Measurements from ENCODE around the gene PGA5.
"Not testable (repeated sequence)": the region's sequence is repeated elsewhere in the genome, so short reads cannot be mapped to it uniquely, and the experiment has no call there.

Gene PGA5

DNA sequence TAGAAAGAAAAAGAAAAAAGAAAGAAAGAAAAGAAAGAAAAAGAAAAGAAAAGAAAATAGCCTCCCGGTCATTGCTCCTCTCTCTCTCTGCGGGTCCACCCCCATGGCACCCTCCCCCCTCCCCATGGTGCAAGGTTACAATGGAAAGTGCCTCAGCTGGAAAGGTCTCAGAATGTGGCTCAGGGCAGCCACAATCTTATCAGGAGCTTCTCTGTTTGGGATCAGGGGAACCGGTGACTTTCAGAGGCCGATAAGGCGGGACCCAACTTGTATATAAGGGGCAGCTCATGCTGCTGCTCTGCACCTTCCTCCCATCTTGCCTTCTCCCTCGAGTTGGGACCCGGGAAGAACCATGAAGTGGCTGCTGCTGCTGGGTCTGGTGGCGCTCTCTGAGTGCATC lies at the start of gene PGA5:
PGA5 (plus strand) TSS at position 301 of the 400 bp plus-strand sequence; CDS start at position 353, 52 bp downstream.
- not testable (repeated sequence) for H3K4me1 ChIP-seq (ENCODE audit: control insufficient read depth, insufficient read depth, low read length); H3K9ac ChIP-seq (ENCODE audit: low read depth, low read length); H3K9me3 ChIP-seq (ENCODE audit: control insufficient read depth, insufficient read depth, low read length); H3K27me3 ChIP-seq (ENCODE audit: control insufficient read depth, insufficient read depth, low read length); H3K36me3 ChIP-seq (ENCODE audit: control insufficient read depth, insufficient read depth, low read length); H3K4me3 ChIP-seq (ENCODE audit: low read depth, low read length)

DNA sequence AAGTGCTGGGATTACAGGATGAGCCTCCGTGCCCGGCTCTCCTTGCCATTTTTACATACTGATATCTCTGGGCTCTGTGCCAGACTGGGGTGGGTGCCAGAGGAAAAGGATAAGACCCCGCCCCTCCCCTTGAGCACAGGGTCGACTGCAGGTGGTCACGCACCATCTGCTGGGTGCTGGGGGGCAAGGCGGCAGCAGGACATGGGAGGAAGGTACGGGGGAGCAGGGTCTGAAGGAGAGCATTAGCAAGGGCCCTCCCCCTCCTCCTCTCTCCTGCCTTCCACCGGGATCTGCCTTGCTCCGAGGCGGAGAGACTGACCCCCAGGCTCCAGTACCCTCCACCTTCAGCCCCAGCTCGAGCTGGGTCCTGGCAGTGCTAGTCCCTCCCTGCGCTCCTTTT lies 47.4 kb upstream of the PGA5 start:
- no peaks in the 10 kb centered on the region for H3K4me1 ChIP-seq (ENCODE audit: control insufficient read depth, insufficient read depth, low read length)
- no peaks in the 10 kb centered on the region for H3K9me3 ChIP-seq (ENCODE audit: control insufficient read depth, insufficient read depth, low read length)
- no peaks in the 10 kb centered on the region for H3K36me3 ChIP-seq (ENCODE audit: control insufficient read depth, insufficient read depth, low read length)
- no peaks in the 10 kb centered on the region for H3K27me3 ChIP-seq (ENCODE audit: control insufficient read depth, insufficient read depth, low read length)
- no peak overlapping the region for H3K9ac ChIP-seq (ENCODE audit: low read depth, low read length)
- H3K4me3 ChIP-seq (ENCODE audit: low read depth, low read length), result no peak overlapping the region

DNA sequence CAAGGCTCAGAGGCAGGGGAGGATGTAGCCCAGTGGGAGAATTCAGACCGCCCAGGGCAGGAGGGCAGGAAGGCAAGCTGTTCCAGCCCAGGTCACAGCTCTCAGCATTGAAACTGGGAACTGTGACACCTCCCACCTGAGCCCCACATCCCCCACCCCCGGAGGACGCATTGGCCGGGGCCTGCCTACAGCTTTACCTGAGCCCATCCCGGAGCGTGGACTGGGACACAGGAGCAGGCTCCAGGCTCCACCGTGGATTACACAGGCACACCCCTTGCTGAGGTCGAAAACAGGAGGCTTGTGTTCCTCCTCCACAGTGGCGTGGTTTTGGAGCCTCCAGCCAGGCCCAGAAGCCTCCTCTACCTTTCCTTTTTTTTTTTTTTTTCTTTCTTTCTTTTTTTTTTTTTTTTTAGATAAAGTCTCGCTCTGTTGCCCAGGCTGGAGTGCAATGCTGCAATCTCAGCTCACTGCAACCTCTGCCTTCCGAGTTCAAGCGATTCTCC lies 46.8 kb upstream of the PGA5 start:
- no peak overlapping the region for H3K9ac ChIP-seq (ENCODE audit: low read depth, low read length)
- no peaks in the 10 kb centered on the region for H3K27me3 ChIP-seq (ENCODE audit: control insufficient read depth, insufficient read depth, low read length)
- peaks cover 4% of the 10 kb centered on the region for H3K9me3 ChIP-seq (ENCODE audit: control insufficient read depth, insufficient read depth, low read length)
- no peak overlapping the region for H3K4me3 ChIP-seq (ENCODE audit: low read depth, low read length)
- no peaks in the 10 kb centered on the region for H3K4me1 ChIP-seq (ENCODE audit: control insufficient read depth, insufficient read depth, low read length)
- no peaks in the 10 kb centered on the region for H3K36me3 ChIP-seq (ENCODE audit: control insufficient read depth, insufficient read depth, low read length)

DNA sequence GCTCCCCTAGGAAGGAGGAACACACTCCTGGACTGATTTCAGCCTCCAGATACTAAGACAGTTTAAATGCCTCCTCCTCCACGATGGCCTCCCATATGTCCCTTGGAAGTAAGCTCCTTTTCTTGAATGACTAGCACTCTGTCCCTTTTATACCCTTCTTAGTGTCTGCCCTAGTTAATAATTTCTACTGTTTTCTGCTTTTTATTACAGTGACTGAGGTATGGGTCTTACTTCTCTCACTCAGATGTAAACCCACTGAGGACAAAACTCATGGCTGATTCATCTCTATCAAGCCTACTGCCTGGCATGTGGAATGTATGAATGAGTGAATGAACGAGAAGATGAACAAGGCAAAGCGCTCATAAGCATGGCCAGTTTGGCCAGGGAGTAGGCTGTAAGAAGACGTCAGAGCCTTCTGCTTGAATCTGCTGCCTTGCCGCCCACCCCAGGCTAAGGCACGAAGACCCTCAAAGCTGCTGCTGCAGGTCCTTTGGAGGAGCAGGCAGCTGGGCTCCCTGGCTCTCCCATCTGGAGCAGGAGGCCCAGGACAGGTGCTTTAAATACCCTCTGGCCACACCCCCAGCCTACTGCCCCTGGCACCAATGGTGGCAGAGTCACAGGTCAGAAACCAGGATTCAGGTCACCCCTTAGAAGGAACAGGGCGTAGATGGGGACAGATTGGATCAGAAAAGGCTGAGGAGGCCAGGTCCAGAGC lies 45.8 kb upstream of the PGA5 start:
- no peak overlapping the region for H3K9ac ChIP-seq (ENCODE audit: low read depth, low read length)
- H3K36me3 ChIP-seq (ENCODE audit: control insufficient read depth, insufficient read depth, low read length), result no peaks in the 10 kb centered on the region
- H3K9me3 ChIP-seq (ENCODE audit: control insufficient read depth, insufficient read depth, low read length), result peaks cover 5% of the 10 kb centered on the region
- H3K4me1 ChIP-seq (ENCODE audit: control insufficient read depth, insufficient read depth, low read length), result no peaks in the 10 kb centered on the region
- H3K4me3 ChIP-seq (ENCODE audit: low read depth, low read length), result no peak overlapping the region
- H3K27me3 ChIP-seq (ENCODE audit: control insufficient read depth, insufficient read depth, low read length), result no peaks in the 10 kb centered on the region

DNA sequence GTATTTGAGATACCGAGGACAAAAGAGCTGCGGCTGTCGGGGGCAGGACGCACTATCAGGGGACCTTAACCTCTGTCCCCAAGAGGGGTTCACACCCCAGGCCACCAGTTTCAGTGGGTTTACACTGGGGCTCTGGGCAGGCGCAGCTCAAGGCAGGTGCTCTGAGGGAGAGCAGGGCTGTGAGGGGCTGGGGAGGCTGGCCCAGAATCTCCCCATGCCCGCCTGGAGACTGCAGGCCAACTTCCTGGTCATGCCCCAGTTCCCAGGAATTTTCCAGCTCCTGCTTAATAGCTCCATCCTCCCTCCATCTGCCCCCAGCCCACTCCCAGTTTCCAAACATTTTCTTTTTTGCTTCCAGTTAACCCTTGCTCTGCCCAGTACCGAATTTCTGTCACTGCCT lies 45.3 kb upstream of the PGA5 start:
- H3K9ac ChIP-seq (ENCODE audit: low read depth, low read length), result no peak overlapping the region
- H3K27me3 ChIP-seq (ENCODE audit: control insufficient read depth, insufficient read depth, low read length), result no peaks in the 10 kb centered on the region
- H3K4me1 ChIP-seq (ENCODE audit: control insufficient read depth, insufficient read depth, low read length), result no peaks in the 10 kb centered on the region
- peaks cover 5% of the 10 kb centered on the region for H3K9me3 ChIP-seq (ENCODE audit: control insufficient read depth, insufficient read depth, low read length)
- H3K36me3 ChIP-seq (ENCODE audit: control insufficient read depth, insufficient read depth, low read length), result no peaks in the 10 kb centered on the region
- no peak overlapping the region for H3K4me3 ChIP-seq (ENCODE audit: low read depth, low read length)

DNA sequence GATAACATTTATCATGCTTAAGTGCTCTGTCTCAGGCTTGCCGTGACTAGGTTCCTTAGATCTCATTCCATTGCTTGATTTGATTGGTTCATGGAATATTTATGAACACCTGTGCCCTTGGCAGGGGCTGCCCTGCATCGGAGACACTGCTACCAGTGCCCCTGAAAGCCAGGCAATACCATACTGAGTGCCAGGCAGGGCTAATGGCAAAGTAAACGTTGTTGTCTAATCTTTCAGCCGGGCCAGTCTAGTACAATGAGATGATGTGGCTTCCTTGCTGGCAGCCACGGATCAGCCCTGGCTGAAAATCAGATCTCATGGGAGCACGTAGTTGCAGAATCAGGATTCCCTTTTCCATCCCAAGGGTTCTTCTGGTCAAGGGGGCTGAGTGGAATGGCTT lies 42.6 kb upstream of the PGA5 start:
- Histone ChIP-seq H3K4me3 (ENCODE audit: low read depth, low read length) (no peak overlapping the region), H3K27me3 (ENCODE audit: control insufficient read depth, insufficient read depth, low read length) (no peaks in the 10 kb centered on the region), H3K4me1 (ENCODE audit: control insufficient read depth, insufficient read depth, low read length) (no peaks in the 10 kb centered on the region), H3K36me3 (ENCODE audit: control insufficient read depth, insufficient read depth, low read length) (no peaks in the 10 kb centered on the region), H3K9ac (ENCODE audit: low read depth, low read length) (no peak overlapping the region), H3K9me3 (ENCODE audit: control insufficient read depth, insufficient read depth, low read length) (peaks cover 5% of the 10 kb centered on the region)

DNA sequence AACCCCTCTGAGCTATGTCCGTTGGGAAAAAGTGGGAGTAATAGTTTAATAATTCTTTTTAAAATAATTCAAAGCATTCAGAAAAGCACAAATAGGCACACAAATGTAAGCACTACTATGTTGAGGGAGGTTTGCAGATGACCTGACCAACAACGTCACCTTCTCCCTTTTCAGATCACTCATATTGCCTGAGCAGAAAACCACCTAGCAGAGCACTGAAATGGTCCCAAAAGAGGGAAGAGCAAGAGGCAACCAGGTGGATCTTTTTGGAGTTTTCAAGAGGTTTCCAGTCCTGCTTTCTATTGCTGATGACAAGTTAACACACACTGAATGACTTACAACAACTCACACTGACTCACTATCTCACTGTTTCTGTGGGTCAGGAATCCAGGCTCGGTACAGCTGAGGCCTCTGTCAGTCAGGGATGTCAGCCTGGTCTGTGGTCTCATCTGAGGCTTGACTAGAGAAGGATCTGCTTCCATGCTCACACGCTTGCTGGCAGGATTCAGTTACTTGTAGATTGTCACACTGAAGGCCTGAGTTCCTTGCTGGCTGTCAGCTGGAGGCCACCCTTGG lies 41.9 kb upstream of the PGA5 start:
- H3K4me3 ChIP-seq (ENCODE audit: low read depth, low read length), result no peak overlapping the region
- H3K9ac ChIP-seq (ENCODE audit: low read depth, low read length), result no peak overlapping the region
- H3K27me3 ChIP-seq (ENCODE audit: control insufficient read depth, insufficient read depth, low read length), result no peaks in the 10 kb centered on the region
- H3K9me3 ChIP-seq (ENCODE audit: control insufficient read depth, insufficient read depth, low read length), result peaks cover 5% of the 10 kb centered on the region
- no peaks in the 10 kb centered on the region for H3K36me3 ChIP-seq (ENCODE audit: control insufficient read depth, insufficient read depth, low read length)
- no peaks in the 10 kb centered on the region for H3K4me1 ChIP-seq (ENCODE audit: control insufficient read depth, insufficient read depth, low read length)

DNA sequence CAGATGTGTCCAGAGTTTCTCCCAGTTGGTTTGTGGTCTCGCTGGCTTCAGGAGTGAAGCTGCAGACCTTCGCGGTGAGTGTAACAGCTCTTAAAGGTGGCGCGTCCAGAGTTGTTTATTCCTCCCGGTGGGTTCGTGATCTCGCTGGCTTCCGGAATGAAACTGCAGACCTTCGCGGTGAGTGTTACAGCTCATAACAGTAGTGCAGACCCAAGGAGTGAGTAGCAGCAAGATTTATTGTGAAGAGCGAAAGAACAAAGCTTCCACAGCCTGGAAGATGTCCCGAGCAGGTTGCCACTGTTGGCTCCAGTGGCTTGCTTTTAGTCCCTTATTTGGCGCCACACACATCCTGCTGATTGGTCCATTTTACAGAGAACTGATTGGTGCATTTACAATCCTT lies 39.5 kb upstream of the PGA5 start:
- Histone ChIP-seq H3K4me1 (ENCODE audit: control insufficient read depth, insufficient read depth, low read length) (no peaks in the 10 kb centered on the region), H3K9ac (ENCODE audit: low read depth, low read length) (no peak overlapping the region), H3K27me3 (ENCODE audit: control insufficient read depth, insufficient read depth, low read length) (no peaks in the 10 kb centered on the region), H3K9me3 (ENCODE audit: control insufficient read depth, insufficient read depth, low read length) (peaks cover 5% of the 10 kb centered on the region), H3K36me3 (ENCODE audit: control insufficient read depth, insufficient read depth, low read length) (no peaks in the 10 kb centered on the region), H3K4me3 (ENCODE audit: low read depth, low read length) (no peak overlapping the region)

DNA sequence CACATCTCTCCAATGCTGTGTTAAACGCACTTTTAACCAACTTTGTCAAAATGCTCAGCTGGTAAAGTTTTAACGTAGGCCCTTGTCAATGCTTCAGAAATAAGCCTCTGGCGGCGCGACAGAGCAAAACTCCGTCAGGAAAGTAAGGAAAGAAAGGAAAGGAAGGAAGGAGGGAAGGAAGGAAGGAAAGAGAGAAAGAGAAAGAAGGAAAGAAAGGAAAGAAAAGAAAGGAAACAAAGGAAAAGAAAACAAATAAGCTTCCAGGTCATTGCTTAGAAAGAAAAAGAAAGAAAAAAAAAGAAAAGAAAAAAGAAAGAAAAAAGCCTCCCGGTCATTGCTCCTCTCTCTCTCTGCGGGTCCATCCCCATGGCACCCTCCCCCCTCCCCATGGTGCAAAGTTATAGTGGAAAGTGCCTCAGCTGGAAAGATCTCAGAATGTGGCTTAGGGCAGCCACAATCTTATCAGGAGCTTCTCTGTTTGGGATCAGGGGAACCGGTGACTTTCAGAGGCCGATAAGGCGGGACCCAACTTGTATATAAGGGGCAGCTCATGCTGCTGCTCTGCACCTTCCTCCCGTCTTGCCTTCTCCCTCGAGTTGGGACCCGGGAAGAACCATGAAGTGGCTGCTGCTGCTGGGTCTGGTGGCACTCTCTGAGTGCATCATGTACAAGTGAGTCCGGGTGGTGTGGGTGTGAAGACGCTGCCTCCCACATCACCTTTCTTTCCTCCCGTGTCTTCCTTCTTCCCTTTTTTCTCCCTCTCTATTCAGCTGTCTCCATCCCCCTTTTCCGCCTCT lies 37.8 kb upstream of the PGA5 start, which contains the start of gene PGA3:
PGA3 (plus strand) TSS at position 566 of the 797 bp plus-strand sequence; CDS start at position 616, 50 bp downstream.
- not testable (repeated sequence) for H3K4me3 ChIP-seq (ENCODE audit: low read depth, low read length); H3K27me3 ChIP-seq (ENCODE audit: control insufficient read depth, insufficient read depth, low read length); H3K4me1 ChIP-seq (ENCODE audit: control insufficient read depth, insufficient read depth, low read length); H3K36me3 ChIP-seq (ENCODE audit: control insufficient read depth, insufficient read depth, low read length); H3K9ac ChIP-seq (ENCODE audit: low read depth, low read length); H3K9me3 ChIP-seq (ENCODE audit: control insufficient read depth, insufficient read depth, low read length)

DNA sequence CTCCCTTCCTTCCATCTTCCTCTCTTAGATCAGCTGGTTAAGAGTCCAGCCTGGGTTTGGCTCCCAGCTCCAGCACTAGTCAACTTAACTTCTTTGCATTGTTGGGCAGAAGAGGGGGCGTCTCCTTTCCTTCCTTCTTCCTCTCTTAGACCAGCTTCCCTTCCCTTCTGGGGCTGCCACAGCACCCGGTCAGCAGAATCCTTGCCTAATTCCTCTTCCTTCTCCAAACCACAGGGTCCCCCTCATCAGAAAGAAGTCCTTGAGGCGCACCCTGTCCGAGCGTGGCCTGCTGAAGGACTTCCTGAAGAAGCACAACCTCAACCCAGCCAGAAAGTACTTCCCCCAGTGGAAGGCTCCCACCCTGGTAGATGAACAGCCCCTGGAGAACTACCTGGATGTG lies 37.1 kb upstream of the PGA5 start:
- not testable (repeated sequence) for H3K9me3 ChIP-seq (ENCODE audit: control insufficient read depth, insufficient read depth, low read length); H3K4me3 ChIP-seq (ENCODE audit: low read depth, low read length); H3K9ac ChIP-seq (ENCODE audit: low read depth, low read length); H3K36me3 ChIP-seq (ENCODE audit: control insufficient read depth, insufficient read depth, low read length); H3K27me3 ChIP-seq (ENCODE audit: control insufficient read depth, insufficient read depth, low read length); H3K4me1 ChIP-seq (ENCODE audit: control insufficient read depth, insufficient read depth, low read length)

DNA sequence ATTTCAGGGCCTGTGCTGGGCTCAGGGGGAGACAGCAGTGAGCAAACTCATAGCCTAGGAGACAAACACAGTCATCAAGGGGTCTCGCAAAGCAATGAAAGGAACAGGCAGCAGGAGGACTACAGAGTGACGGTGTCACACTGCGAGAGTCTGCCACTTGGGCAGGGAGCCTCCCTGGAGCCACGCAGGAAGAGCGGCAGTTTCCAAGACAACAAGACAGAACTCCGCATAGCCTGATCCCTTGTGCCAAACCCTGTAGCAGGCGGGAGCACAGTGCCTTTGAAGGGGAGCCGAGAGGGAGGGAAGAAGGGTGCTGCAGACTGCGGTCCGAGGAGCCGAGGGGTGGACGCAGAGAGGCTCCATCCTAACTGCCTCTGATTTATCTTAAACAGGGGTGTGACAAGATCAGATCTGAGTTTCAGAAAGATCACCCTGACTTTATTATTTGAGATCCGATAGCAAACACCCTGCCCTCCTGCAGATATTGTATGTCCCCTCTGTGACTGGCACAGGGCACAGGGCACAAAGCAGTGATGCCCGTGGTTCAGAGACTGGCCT lies 36.4 kb upstream of the PGA5 start:
- not testable (repeated sequence) for H3K4me1 ChIP-seq (ENCODE audit: control insufficient read depth, insufficient read depth, low read length); H3K36me3 ChIP-seq (ENCODE audit: control insufficient read depth, insufficient read depth, low read length); H3K9ac ChIP-seq (ENCODE audit: low read depth, low read length); H3K9me3 ChIP-seq (ENCODE audit: control insufficient read depth, insufficient read depth, low read length); H3K4me3 ChIP-seq (ENCODE audit: low read depth, low read length); H3K27me3 ChIP-seq (ENCODE audit: control insufficient read depth, insufficient read depth, low read length)

Data from iPS-15b (cell line).